KMS-11 (cell line): ENCODE results near the gene CNTRL.
"Not testable (repeated sequence)": the region's sequence is repeated elsewhere in the genome, so short reads cannot be mapped to it uniquely, and the experiment has no call there.

Source experiments
- H2AFZ ChIP-seq: fragments of 200-600 bp; sonication (generic); 2 replicates; pipeline ENCODE4 v1.6.1; 2016; ENCODE audit warnings: antibody characterized with exemption, mixed run types, low read depth
- H3K27ac ChIP-seq: fragments of 200-600 bp; sonication (generic); 2 replicates; pipeline ENCODE4 v1.6.1; 2016; ENCODE audit warnings: mild to moderate bottlenecking, mixed run types
- H3K27me3 ChIP-seq: fragments of 200-600 bp; sonication (generic); 2 replicates; pipeline ENCODE4 v1.6.1; 2017; ENCODE audit warnings: mild to moderate bottlenecking, low read depth, mixed run types, moderate library complexity; ENCODE audit not compliant: insufficient read depth
- H3K36me3 ChIP-seq: fragments of 200-600 bp; sonication (generic); 2 replicates; pipeline ENCODE4 v1.6.1; 2017; ENCODE audit warnings: mild to moderate bottlenecking, mixed run types; ENCODE audit not compliant: insufficient read depth
- H3K4me1 ChIP-seq: fragments of 200-600 bp; sonication (generic); 2 replicates; pipeline ENCODE4 v1.6.1; 2016; ENCODE audit warnings: mild to moderate bottlenecking, low read depth, mixed run types; ENCODE audit not compliant: poor library complexity, severe bottlenecking
- H3K4me2 ChIP-seq: fragments of 200-600 bp; sonication (generic); 2 replicates; pipeline ENCODE4 v1.7.0; 2016; ENCODE audit warnings: mild to moderate bottlenecking, mixed run types
- H3K4me3 ChIP-seq: fragments of 200-600 bp; sonication (generic); IDR thresholded peaks from 2 replicates; pipeline ENCODE4 v1.6.1; 2017; ENCODE audit warnings: low read depth, low read length, mixed read lengths; ENCODE audit not compliant: insufficient read depth
- H3K79me2 ChIP-seq: fragments of 200-600 bp; sonication (generic); 2 replicates; pipeline ENCODE4 v1.6.1; 2016; ENCODE audit warnings: low read depth, mixed run types; ENCODE audit not compliant: insufficient read depth
- H3K9ac ChIP-seq: fragments of 200-600 bp; sonication (generic); 2 replicates; pipeline ENCODE4 v1.6.1; 2016; ENCODE audit warnings: mild to moderate bottlenecking, mixed run types
- H4K20me1 ChIP-seq: fragments of 200-600 bp; sonication (generic); 2 replicates; pipeline ENCODE4 v1.6.1; 2016; ENCODE audit warnings: mild to moderate bottlenecking, mixed run types; ENCODE audit not compliant: insufficient read depth
- TF ChIP-seq, protein P1 (sequence below): fragments of 200-600 bp; sonication (generic); conservative IDR thresholded peaks from 2 replicates; pipeline ENCODE4 v1.6.1; 2017; ENCODE audit warnings: low read depth, mild to moderate bottlenecking, antibody characterized with exemption, low read length, moderate library complexity, mixed read lengths

CNTRL gene

DNA sequence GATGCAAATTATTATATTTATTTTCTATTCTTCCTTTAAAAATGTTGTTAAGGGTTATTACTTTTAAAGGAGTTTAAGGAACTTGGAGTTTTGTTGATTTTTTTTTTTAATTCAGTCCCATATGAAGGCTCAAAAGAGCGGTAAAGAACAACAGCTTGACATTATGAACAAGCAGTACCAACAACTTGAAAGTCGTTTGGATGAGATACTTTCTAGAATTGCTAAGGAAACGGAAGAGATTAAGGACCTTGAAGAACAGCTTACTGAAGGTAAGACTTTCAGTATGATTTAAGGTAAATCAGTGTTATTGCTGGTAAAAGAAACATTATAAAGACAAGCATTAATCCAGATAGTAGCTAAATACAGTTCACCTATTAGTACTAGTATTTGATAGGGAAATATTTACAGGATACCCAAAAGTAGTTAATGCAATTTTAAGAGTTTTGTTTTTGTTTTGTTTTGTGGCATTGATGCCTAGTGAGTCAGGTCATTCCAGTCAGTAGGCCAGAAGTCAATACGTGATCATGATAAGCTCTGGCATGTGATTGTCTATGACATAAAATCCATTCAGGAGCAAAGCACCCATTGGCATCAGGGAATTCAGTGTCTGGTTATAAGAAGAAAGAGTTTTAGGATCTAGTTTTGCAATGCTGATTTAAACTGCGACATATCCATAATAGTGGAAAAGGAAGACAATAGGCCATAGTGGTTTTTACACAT is 49.2 kb downstream of the CNTRL start:
- Histone ChIP-seq H3K4me3 (no peak overlapping the region), H3K27ac (no peak overlapping the region), H3K4me1 (peaks cover 12% of the 10 kb centered on the region), H3K27me3 (no peaks in the 10 kb centered on the region), H3K36me3 (no peaks in the 10 kb centered on the region; the same call in 1 of the 2 replicates), H2AFZ (no peak overlapping the region), H3K4me2 (no peak overlapping the region), H3K9ac (no peak overlapping the region), H3K79me2 (no peaks in the 10 kb centered on the region), H4K20me1 (no peaks in the 10 kb centered on the region)
- TF ChIP-seq, protein P1, sequence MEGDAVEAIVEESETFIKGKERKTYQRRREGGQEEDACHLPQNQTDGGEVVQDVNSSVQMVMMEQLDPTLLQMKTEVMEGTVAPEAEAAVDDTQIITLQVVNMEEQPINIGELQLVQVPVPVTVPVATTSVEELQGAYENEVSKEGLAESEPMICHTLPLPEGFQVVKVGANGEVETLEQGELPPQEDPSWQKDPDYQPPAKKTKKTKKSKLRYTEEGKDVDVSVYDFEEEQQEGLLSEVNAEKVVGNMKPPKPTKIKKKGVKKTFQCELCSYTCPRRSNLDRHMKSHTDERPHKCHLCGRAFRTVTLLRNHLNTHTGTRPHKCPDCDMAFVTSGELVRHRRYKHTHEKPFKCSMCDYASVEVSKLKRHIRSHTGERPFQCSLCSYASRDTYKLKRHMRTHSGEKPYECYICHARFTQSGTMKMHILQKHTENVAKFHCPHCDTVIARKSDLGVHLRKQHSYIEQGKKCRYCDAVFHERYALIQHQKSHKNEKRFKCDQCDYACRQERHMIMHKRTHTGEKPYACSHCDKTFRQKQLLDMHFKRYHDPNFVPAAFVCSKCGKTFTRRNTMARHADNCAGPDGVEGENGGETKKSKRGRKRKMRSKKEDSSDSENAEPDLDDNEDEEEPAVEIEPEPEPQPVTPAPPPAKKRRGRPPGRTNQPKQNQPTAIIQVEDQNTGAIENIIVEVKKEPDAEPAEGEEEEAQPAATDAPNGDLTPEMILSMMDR = no peak

DNA sequence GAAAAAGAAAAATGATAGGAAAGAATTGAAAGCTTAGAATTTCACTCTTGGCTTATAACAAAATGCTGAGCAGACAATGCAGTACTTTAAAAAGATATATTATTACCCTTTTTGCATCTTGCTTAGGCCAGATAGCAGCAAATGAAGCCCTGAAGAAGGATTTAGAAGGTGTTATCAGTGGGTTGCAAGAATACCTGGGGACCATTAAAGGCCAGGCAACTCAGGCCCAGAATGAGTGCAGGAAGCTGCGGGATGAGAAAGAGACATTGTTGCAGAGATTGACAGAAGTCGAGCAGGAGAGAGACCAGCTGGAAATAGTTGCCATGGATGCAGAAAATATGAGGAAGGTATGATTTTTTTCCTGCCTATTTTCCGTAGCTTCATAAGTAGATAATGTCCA is 50.8 kb downstream of the CNTRL start:
- Histone ChIP-seq H3K4me2 (no peak overlapping the region), H3K79me2 (no peaks in the 10 kb centered on the region), H3K27ac (no peak overlapping the region), H4K20me1 (no peaks in the 10 kb centered on the region), H3K4me3 (no peak overlapping the region), H3K27me3 (no peaks in the 10 kb centered on the region), H3K4me1 (peaks cover 11% of the 10 kb centered on the region), H3K36me3 (no peaks in the 10 kb centered on the region; the same call in 1 of the 2 replicates), H2AFZ (no peak overlapping the region), H3K9ac (no peak overlapping the region)
- TF ChIP-seq, protein P1 = no peak

DNA sequence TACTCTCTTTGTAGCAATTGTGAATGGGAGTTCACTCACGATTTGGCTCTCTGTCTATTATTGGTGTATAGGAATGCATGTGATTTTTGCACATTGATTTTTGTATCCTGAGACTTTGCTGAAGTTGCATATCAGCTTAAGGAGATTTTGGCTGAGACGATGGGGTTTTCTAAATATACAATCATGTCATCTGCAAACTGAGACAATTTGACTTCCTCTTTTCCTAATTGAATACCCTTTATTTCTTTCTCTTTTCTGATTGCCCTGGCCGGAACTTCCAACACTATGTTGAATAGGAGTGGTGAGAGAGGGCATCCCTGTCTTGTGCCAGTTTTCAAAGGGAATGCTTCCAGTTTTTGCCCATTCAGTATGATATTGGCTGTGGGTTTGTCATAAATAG is 54.6 kb downstream of the CNTRL start:
- H3K36me3 ChIP-seq = not testable (repeated sequence)

DNA sequence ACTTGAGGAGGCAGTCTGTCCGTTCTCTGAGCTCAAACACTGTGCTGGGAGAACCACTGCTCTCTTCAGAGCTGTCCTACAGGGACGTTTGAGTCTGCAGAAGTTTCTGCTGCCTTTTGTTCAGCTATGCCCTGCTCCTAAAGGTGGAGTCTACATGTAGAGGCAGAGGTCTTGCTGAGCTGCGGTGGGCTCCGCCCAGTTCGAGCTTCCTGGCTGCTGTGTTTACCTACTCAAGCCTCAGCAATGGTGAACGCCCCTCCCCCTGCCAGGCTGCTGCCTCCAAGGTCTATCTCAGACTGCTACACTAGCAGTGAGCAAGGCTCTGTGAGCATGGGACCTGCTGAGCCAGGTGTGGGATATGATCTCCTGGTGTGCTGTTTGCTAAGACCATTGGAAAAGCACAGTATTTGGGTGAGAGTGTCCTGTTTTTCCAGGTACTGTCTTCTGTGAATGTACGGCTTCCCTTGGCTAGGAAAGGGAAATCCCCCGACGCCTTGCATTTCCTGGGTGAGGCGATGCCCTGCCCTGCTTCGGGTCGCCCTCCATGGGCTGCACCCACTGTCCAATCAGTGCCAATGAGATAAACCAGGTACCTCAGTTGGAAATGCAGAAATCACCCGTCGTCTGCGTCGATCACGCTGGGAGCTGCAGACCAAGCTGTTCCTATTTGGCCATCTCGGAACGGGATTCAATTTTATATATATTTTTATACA is 58.5 kb downstream of the CNTRL start:
- no peak overlapping the region for H3K27ac ChIP-seq
- H3K4me3 ChIP-seq = no peak overlapping the region
- TF ChIP-seq, protein P1 = no peak
- H3K4me1 ChIP-seq = no peaks in the 10 kb centered on the region
- H2AFZ ChIP-seq = no peak overlapping the region
- no peaks in the 10 kb centered on the region for H4K20me1 ChIP-seq
- no peaks in the 10 kb centered on the region for H3K36me3 ChIP-seq
- H3K4me2 ChIP-seq = no peak overlapping the region
- no peaks in the 10 kb centered on the region for H3K27me3 ChIP-seq
- H3K79me2 ChIP-seq = no peaks in the 10 kb centered on the region
- H3K9ac ChIP-seq = no peak overlapping the region

More for the DNA sequence above, 54.6 kb downstream of the CNTRL start:
- H3K27me3 ChIP-seq, H3K4me3 ChIP-seq, H3K4me1 ChIP-seq, H4K20me1 ChIP-seq, H3K79me2 ChIP-seq, H3K4me2 ChIP-seq, H3K27ac ChIP-seq, H3K9ac ChIP-seq, H2AFZ ChIP-seq: not testable (repeated sequence)

DNA sequence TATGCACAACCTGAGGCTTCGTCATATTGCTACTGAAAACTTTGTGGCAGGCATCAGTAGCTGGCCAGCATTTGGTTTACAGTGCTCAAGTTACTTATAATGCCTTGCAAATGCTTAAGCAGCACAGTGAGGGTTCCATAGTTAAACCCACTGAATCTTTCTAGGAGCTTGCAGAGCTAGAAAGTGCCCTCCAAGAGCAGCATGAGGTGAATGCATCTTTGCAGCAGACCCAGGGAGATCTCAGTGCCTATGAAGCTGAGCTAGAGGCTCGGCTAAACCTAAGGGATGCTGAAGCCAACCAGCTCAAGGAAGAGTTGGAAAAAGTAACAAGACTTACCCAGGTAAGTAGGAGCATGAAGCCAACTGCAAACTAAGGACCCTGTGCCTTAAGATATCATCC is 60.9 kb downstream of the CNTRL start:
- H2AFZ ChIP-seq = no peak overlapping the region
- H3K4me2 ChIP-seq = no peak overlapping the region
- TF ChIP-seq, protein P1 = no peak
- no peaks in the 10 kb centered on the region for H3K27me3 ChIP-seq
- H3K27ac ChIP-seq = no peak overlapping the region
- no peaks in the 10 kb centered on the region for H3K36me3 ChIP-seq
- H3K4me3 ChIP-seq = no peak overlapping the region
- no peaks in the 10 kb centered on the region for H3K79me2 ChIP-seq
- H3K4me1 ChIP-seq = no peaks in the 10 kb centered on the region
- H3K9ac ChIP-seq = no peak overlapping the region
- no peaks in the 10 kb centered on the region for H4K20me1 ChIP-seq
